CD4-positive, alpha-beta T cell treated with Interferon gamma for 1 hour (primary cell): ENCODE measurements around the gene LZTR1.

ENCODE experiments used
- DNase-seq: peaks from one replicate; pipeline ENCODE4 v3.0.0-alpha.2; 2020

The LZTR1 gene

GRCh38 chr22:20966883-20967696 lies 15.0 kb upstream of the LZTR1 start, which contains the start of gene AIFM3:
Gene AIFM3, plus strand, starts transcription at chr22:20967255. Its CDS starts 690 bp downstream, at chr22:20967945.
- DNase-seq: no peak

- no peak for DNase-seq
Observed at GRCh38 chr22:20967697-20968211, 14.3 kb upstream of the LZTR1 start.

- peak; percentile 20 for DNase-seq
Observed at GRCh38 chr22:20968281-20968977, 13.7 kb upstream of the LZTR1 start.

GRCh38 chr22:20970939-20971657 lies 11.0 kb upstream of the LZTR1 start:
- DNase-seq: no peak

GRCh38 chr22:20972014-20972694 lies 9.9 kb upstream of the LZTR1 start:
- DNase-seq: peak; percentile 34

- DNase-seq: no peak
Observed at GRCh38 chr22:20972933-20973577, 9.0 kb upstream of the LZTR1 start.

- DNase-seq: no peak
Observed at GRCh38 chr22:20973634-20974286, 8.3 kb upstream of the LZTR1 start.

GRCh38 chr22:20974336-20974955 lies 7.7 kb upstream of the LZTR1 start:
- DNase-seq: no peak

- DNase-seq: no peak
Observed at GRCh38 chr22:20975541-20976290, 6.4 kb upstream of the LZTR1 start.

GRCh38 chr22:20976291-20976877 lies 5.7 kb upstream of the LZTR1 start:
- no peak for DNase-seq

GRCh38 chr22:20977019-20977418 lies 5.1 kb upstream of the LZTR1 start:
- DNase-seq: no peak

- no peak for DNase-seq
Observed at GRCh38 chr22:20977516-20978170, 4.5 kb upstream of the LZTR1 start.

GRCh38 chr22:20978419-20978818 lies 3.7 kb upstream of the LZTR1 start:
- DNase-seq: no peak

- peak; percentile 87 for DNase-seq
Observed at GRCh38 chr22:20979243-20979809, 2.8 kb upstream of the LZTR1 start.

GRCh38 chr22:20979940-20980453 lies 2.1 kb upstream of the LZTR1 start:
- DNase-seq: no peak

GRCh38 chr22:20980523-20980922 lies 1.6 kb upstream of the LZTR1 start:
- DNase-seq: no peak

- DNase-seq: no peak
Observed at GRCh38 chr22:20980938-20981722, 967 bp upstream of the LZTR1 start.

GRCh38 chr22:20982563-20982882 lies 426 bp downstream of the LZTR1 start:
- DNase-seq: no peak
